Fibroblast of mammary gland (primary cell): ENCODE results near the gene BTN3A1.
A peak's percentile ranks its signal among the peaks of the same experiment; 100 is the strongest.

Source experiments
- DNase-seq: peaks from one replicate; pipeline ENCODE4 v3.0.0-alpha.2; 2010; ENCODE audit warnings: low read depth
- H3K4me3 ChIP-seq: 2 replicates; pipeline ENCODE4 v1.5.1; 2011; ENCODE audit warnings: low read depth, mild to moderate bottlenecking, low read length, moderate library complexity; ENCODE audit not compliant: control insufficient read depth
- CTCF ChIP-seq: conservative IDR thresholded peaks from 2 replicates; pipeline ENCODE4 v1.5.1; 2011; ENCODE audit warnings: low read depth, low read length, inconsistent platforms; ENCODE audit not compliant: control insufficient read depth, insufficient read depth

The BTN3A1 gene

DNA sequence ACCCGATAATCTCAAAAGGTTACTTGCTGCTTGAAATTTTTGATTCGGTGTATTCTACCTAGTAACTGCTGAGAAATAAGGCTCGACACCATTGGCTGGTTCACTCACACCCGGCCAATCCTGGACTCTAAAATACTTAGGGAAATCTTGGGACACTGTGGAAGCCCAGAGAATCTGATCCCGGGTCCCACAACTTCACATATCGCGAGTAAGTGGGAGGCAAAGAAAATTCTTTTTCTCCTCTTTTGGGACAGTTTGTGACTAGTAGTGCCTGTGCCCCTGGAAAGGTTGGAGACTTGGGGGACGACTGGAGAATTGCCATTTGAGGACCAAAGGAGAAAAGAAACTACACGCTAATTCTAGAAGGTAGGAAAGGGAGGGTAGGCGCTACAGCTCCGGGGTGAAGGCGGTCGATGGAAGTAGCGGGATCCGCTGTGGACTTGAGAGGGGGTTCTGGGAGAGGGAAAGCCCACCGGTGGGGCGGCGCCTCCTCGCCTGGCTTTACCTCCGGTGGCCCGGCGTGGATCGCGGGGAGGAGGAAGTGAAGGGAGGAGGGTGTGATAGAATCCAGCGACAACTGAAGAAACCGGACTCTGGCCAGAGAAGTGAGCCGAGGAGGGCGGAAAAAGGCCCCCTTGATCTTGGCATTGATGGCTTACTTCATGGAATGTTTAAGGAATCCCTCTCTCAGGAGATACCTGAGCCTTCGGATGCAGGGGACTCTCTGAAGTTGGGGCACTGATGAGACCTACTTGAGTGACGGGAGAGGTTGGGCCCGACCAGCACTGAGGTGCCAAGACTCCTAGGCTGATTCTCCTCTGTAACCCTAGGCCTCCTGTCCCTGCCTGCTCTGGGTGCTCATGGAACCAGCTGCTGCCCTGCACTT is 19.4 kb downstream of the BTN3A1 start:
- TF ChIP-seq CTCF: no peak
- peak; percentile 92 for DNase-seq
- peak overlapping the region; percentile 66 for H3K4me3 ChIP-seq

DNA sequence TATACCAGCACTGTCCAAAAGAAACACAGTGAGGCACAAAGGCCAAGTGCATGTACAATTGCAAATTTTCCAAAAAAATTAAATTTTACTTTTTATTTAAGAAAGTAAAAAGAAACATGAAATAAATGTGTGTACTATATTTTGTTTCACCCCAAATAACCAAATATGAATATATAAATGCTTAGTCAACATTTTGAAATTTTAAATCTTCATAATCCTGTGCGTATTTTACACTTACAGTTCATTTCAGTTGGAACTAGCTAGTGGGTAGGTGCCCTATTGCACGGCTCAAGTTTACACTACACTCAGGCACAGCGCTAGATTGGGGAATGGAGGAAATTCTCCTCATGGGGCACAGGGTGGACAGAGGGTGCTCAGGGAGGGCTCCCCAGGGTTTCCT is 20.3 kb downstream of the BTN3A1 start:
- H3K4me3 ChIP-seq: peak overlapping the region; percentile 66

GRCh38 chr6:26426691-26427450 is 24.8 kb downstream of the BTN3A1 start:
- no peak overlapping the region for H3K4me3 ChIP-seq
- no peak for DNase-seq
- TF ChIP-seq CTCF: no peak

More for the DNA sequence above, 20.3 kb downstream of the BTN3A1 start:
- no peak for TF ChIP-seq CTCF
- no peak for DNase-seq

GRCh38 chr6:26427451-26427809 is 25.4 kb downstream of the BTN3A1 start:
- no peak overlapping the region for H3K4me3 ChIP-seq
- DNase-seq: no peak
- no peak for TF ChIP-seq CTCF

DNA sequence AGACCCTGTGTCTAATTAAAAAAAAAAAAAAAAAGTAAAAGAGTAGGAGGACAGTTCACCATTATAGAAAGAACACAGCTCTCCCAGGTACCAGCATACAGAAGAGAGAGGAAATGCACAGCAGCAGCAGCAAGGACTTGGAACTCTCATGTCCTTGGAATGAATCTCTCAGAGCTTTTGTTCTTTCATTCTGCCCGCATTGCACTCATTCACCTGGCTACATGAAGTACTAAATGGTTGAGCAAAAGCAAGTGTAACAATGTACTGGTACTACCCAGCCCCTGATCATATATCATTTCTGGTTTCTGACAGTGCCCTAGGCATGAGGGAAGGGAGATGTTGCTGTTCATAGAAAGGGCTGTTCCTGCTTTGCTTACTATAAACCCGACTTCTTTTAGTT is 26.1 kb downstream of the BTN3A1 start:
- no peak for TF ChIP-seq CTCF
- H3K4me3 ChIP-seq: no peak overlapping the region
- no peak for DNase-seq

DNA sequence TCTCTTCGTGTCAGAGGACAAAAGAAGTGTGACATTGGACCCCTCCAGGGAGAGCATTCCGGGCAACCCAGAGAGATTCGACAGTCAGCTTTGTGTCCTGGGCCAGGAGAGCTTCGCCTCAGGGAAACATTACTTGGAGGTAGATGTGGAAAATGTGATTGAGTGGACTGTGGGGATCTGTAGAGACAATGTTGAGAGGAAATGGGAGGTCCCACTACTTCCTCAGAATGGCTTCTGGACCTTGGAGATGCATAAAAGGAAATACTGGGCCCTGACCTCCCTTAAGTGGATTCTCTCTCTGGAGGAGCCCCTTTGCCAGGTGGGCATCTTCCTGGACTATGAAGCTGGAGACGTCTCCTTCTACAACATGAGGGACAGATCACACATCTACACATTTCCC is 28.7 kb downstream of the BTN3A1 start:
- DNase-seq: no peak
- TF ChIP-seq CTCF: no peak
- H3K4me3 ChIP-seq: no peak overlapping the region
